Kidney (tissue), 14 donors: ENCODE data around the gene ARHGAP26. TPM values are rescaled to one million over a fixed set of nuclear protein-coding genes. Genes with fewer than 3 reads are reported as not detected.

Source experiments
- DNase-seq, 5 donors: peaks; one replicate each; pipeline ENCODE4 v3.0.0-alpha.2; 2013 to 2020
- FAIRE-seq: peaks from 2 replicates; lab custom pipeline; 2012; peaks lifted over from hg19 to GRCh38; lab: Jason Lieb, UNC
- H3K27ac ChIP-seq, 2 donors: one replicate each; pipeline ENCODE4 v1.7.0; 2013; ENCODE audit warnings: low read depth in 2 of 2, low read length in 2 of 2, inconsistent platforms in 1 of 2
- H3K27me3 ChIP-seq: one replicate; pipeline ENCODE4 v1.7.1; 2013; ENCODE audit warnings: low read length, inconsistent platforms; ENCODE audit not compliant: control insufficient read depth, insufficient read depth
- H3K36me3 ChIP-seq, 3 donors: one replicate each; pipeline versions ENCODE4 v1.7.0 to v1.7.1; 2013; ENCODE audit warnings: low read length in 3 of 3, control low read depth in 1 of 3, inconsistent platforms in 1 of 3; ENCODE audit not compliant: insufficient read depth in 3 of 3, control insufficient read depth in 2 of 3
- H3K4me1 ChIP-seq, 3 donors: one replicate each; pipeline versions ENCODE4 v1.7.0 to v1.7.1; 2013; ENCODE audit warnings: low read length in 3 of 3, inconsistent platforms in 1 of 3, low read depth in 1 of 3; ENCODE audit not compliant: control insufficient read depth in 2 of 3, insufficient read depth in 2 of 3
- H3K4me3 ChIP-seq, 3 donors: one replicate each; pipeline versions ENCODE4 v1.7.0 to v1.8.1; 2013; ENCODE audit warnings: low read length in 3 of 3, control low read depth in 1 of 3, inconsistent platforms in 1 of 3
- H3K9ac ChIP-seq, 3 donors: one replicate each; pipeline versions ENCODE4 v1.7.0 to v1.7.1; 2013; ENCODE audit warnings: low read length in 3 of 3, control low read depth in 1 of 3, inconsistent platforms in 1 of 3
- H3K9me3 ChIP-seq, 3 donors: one replicate each; pipeline versions ENCODE4 v1.7.0 to v1.7.1; 2013; ENCODE audit warnings: low read length in 3 of 3, control low read depth in 1 of 3, inconsistent platforms in 1 of 3; ENCODE audit not compliant: control insufficient read depth in 2 of 3, insufficient read depth in 1 of 3
- CTCF ChIP-seq: IDR thresholded peaks from 3 replicates; pipeline ENCODE4 v1.5.1; 2012; ENCODE audit warnings: mild to moderate bottlenecking, moderate library complexity, borderline replicate concordance; ENCODE audit not compliant: insufficient read depth; ENCODE audit errors: extremely low read depth
- intact Hi-C: fragments of 100-400 bp; cut with DNase I; formaldehyde crosslinking; loops from one replicate; pipeline ENCODE4 v1.11.1; 2022
- polyA plus RNA-seq: library from polyadenylated mRNA; stranded (reverse); fragments of 350-450 nt; fragmentation: Illumina TruSeq; extraction: RNeasy Lipid Tissue Mini Kit (QIAGEN cat#74804); gene quantifications from one replicate; pipeline ENCODE4 v1.2.3, GENCODE V29; 2014; ENCODE audit warnings: low read depth, low replicate concordance; ENCODE audit not compliant: insufficient read depth
- total RNA-seq: library from RNA; stranded (reverse); fragmentation: NEBNext Ultra II Directional; extraction: Animal tissue kit (Norgen Biotek cat#: 25700); gene quantifications from one replicate; pipeline ENCODE4 v1.2.1, GENCODE V29; 2021
- donor health status: control.
- donor health status: control.
- donor health status: control.
- donor health status: control.
- donor health status: control.
- donor health status: DM: yes; HTN: yes; CAD: no.
- donor health status: Normal renal cell carcinoma (clear cell type).

ARHGAP26 gene
- total and polyA plus RNA-seq, 2 donors from 2014 or later, result 2.5 to 85.7 TPM

DNA sequence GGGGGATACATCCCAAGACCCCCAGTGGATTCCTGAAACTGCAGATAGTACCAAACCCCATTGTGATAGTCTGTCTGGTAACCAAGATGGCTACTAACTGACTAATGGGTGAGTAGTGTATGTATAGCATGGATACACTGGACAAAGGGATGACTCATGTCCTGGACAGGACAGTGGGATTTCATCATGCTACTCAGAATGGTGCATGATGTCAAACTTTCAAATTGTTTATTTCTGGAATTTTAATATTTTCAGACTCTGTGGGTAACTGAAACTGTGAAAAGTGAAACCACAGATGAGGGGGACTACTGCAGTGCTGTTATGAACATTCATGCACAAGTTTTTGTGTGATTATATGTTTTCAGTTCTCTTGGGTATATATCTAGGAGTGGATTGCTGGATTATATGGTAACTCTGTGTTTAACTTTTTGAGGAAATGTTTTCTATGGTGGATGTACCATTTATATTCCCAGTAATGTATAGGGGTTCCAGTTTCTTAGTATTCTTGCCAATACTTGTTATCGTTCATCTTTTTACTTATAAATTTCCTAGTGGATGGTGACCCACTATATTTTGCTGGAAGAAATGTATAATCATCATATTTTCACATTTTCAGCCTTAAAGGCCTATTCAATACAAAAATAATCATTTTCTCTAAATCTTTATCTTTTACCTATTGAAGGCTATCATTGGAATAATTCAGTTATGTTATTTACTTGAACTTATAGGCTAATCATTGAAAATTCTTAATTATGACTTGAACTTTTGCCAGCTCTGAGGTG is 492.4 kb downstream of the ARHGAP26 start:
- no peaks in the 10 kb centered on the region for H3K36me3 ChIP-seq
- no peaks in the 10 kb centered on the region for H3K4me1 ChIP-seq
- DNase-seq, result no peak
- no peak for FAIRE-seq
- H3K9ac ChIP-seq, result no peak overlapping the region
- H3K9me3 ChIP-seq, result no peaks in the 10 kb centered on the region
- no peaks in the 10 kb centered on the region for H3K27me3 ChIP-seq
- H3K27ac ChIP-seq, result no peak overlapping the region
- intact Hi-C loops, result no loop called here
- no peak for TF ChIP-seq CTCF
- no peak overlapping the region for H3K4me3 ChIP-seq

GRCh38 chr5:143263272-143263810 is 493.2 kb downstream of the ARHGAP26 start:
- Histone ChIP-seq H3K4me1 (no peaks in the 10 kb centered on the region), H3K27ac (no peak overlapping the region), H3K9ac (no peak overlapping the region), H3K27me3 (no peaks in the 10 kb centered on the region), H3K36me3 (no peaks in the 10 kb centered on the region), H3K9me3 (no peaks in the 10 kb centered on the region), H3K4me3 (no peak overlapping the region)
- TF ChIP-seq CTCF, result no peak
- intact Hi-C loops, result no loop called here
- DNase-seq (no peak), FAIRE-seq (no peak)

GRCh38 chr5:143265995-143266394 is 495.8 kb downstream of the ARHGAP26 start:
- Histone ChIP-seq H3K27ac (no peak overlapping the region), H3K27me3 (no peaks in the 10 kb centered on the region), H3K4me1 (no peaks in the 10 kb centered on the region), H3K9me3 (no peaks in the 10 kb centered on the region), H3K4me3 (no peak overlapping the region), H3K9ac (no peak overlapping the region), H3K36me3 (no peaks in the 10 kb centered on the region)
- DNase-seq, result no peak
- FAIRE-seq, result no peak
- no peak for TF ChIP-seq CTCF
- intact Hi-C loops, result no loop called here
